MM.1S (cell line): ENCODE measurements around the gene EIF2S2.

Experiments used
- DNase-seq: peaks from one replicate; pipeline ENCODE4 v3.0.0-alpha.2; 2015
- H2AFZ ChIP-seq: fragments of 300-600 bp; sonication (generic); 2 replicates; pipeline ENCODE4 v1.6.0; 2016; ENCODE audit warnings: antibody characterized with exemption, low read length
- H3F3A ChIP-seq: fragments of 300-600 bp; sonication (generic); 2 replicates; pipeline ENCODE4 v1.6.1; 2016; ENCODE audit warnings: mild to moderate bottlenecking, antibody characterized with exemption, low read length, moderate library complexity, mixed read lengths; ENCODE audit not compliant: insufficient read depth
- H3K27ac ChIP-seq: fragments of 300-600 bp; sonication (generic); 2 replicates; pipeline ENCODE4 v1.5.1; 2016; ENCODE audit warnings: mild to moderate bottlenecking, low read length
- H3K27me3 ChIP-seq: fragments of 300-600 bp; sonication (generic); replicated peaks from 2 replicates; pipeline ENCODE4 v1.6.0; 2016; ENCODE audit warnings: low read length; ENCODE audit not compliant: insufficient read depth
- H3K36me3 ChIP-seq: fragments of 300-600 bp; sonication (generic); replicated peaks from 2 replicates; pipeline ENCODE4 v1.6.1; 2016; ENCODE audit warnings: mild to moderate bottlenecking, low read length, mixed read lengths; ENCODE audit not compliant: insufficient read depth
- H3K4me1 ChIP-seq: fragments of 300-600 bp; sonication (generic); 2 replicates; pipeline ENCODE4 v1.6.1; 2016; ENCODE audit warnings: low read length, mixed read lengths
- H3K4me2 ChIP-seq: fragments of 300-600 bp; sonication (generic); 2 replicates; pipeline ENCODE4 v1.6.0; 2016; ENCODE audit warnings: low read depth, low read length
- H3K4me3 ChIP-seq: fragments of 300-600 bp; sonication (generic); 2 replicates; pipeline ENCODE4 v1.5.1; 2016; ENCODE audit warnings: low read length, mixed read lengths
- H3K79me2 ChIP-seq: fragments of 300-600 bp; sonication (generic); 2 replicates; pipeline ENCODE4 v1.6.1; 2016; ENCODE audit warnings: mixed run types, low read length, mixed read lengths
- H3K9ac ChIP-seq: fragments of 300-600 bp; sonication (generic); 2 replicates; pipeline ENCODE4 v1.6.1; 2016; ENCODE audit warnings: low read length, mixed read lengths
- H3K9me2 ChIP-seq: fragments of 300-600 bp; sonication (generic); replicated peaks from 2 replicates; pipeline ENCODE4 v1.6.1; 2016; ENCODE audit warnings: mild to moderate bottlenecking, low read length, mixed read lengths; ENCODE audit not compliant: insufficient read depth
- H3K9me3 ChIP-seq: fragments of 300-600 bp; sonication (generic); replicated peaks from 2 replicates; pipeline ENCODE4 v1.6.1; 2016; ENCODE audit warnings: mild to moderate bottlenecking, low read length, mixed read lengths; ENCODE audit not compliant: insufficient read depth
- H4K20me1 ChIP-seq: fragments of 300-600 bp; sonication (generic); 2 replicates; pipeline ENCODE4 v1.6.1; 2016; ENCODE audit warnings: mild to moderate bottlenecking, low read length, moderate library complexity, mixed read lengths; ENCODE audit not compliant: insufficient read depth
- CTCF ChIP-seq: fragments of 300-600 bp; sonication (generic); IDR thresholded peaks from 2 replicates; pipeline ENCODE4 v1.5.1; 2016; ENCODE audit warnings: antibody characterized with exemption, low read length, mixed read lengths
- EZH2 ChIP-seq: fragments of 300-600 bp; sonication (generic); optimal IDR thresholded peaks from 2 replicates; pipeline ENCODE3; 2017; ENCODE audit warnings: low read depth, mild to moderate bottlenecking, antibody characterized with exemption, low read length, mixed read lengths
- EZH2phosphoT487 ChIP-seq: fragments of 300-600 bp; sonication (generic); IDR thresholded peaks from 2 replicates; pipeline ENCODE4 v1.6.1; 2018; ENCODE audit warnings: antibody characterized with exemption, low read length

EIF2S2 gene

GRCh38 chr20:34112600-34113101 lies 608 bp upstream of the EIF2S2 start:
- TF ChIP-seq CTCF (no peak), EZH2 (no peak), EZH2phosphoT487 (no peak)
- peaks cover 25% of the 10 kb centered on the region for H4K20me1 ChIP-seq
- H2AFZ ChIP-seq = peak overlapping the region; percentile 95
- peak; percentile 29 for DNase-seq
- H3K27me3 ChIP-seq = no peaks in the 10 kb centered on the region
- peaks cover 13% of the 10 kb centered on the region for H3F3A ChIP-seq
- H3K36me3 ChIP-seq = 0 out of 2 replicates have a peak, but pooled peaks cover 11% of the 10 kb centered on the region
- H3K27ac ChIP-seq = peak overlapping the region; percentile 46; the same call in 1 of the 2 replicates
- H3K9me2 ChIP-seq = no peaks in the 10 kb centered on the region
- peak overlapping the region; percentile 73 for H3K4me3 ChIP-seq
- no peaks in the 10 kb centered on the region for H3K9me3 ChIP-seq
- peaks cover 44% of the 10 kb centered on the region for H3K79me2 ChIP-seq
- peak overlapping the region; percentile 61 for H3K9ac ChIP-seq
- peaks cover 14% of the 10 kb centered on the region for H3K4me1 ChIP-seq
- peak overlapping the region; percentile 97 for H3K4me2 ChIP-seq

GRCh38 chr20:34110745-34111641 lies 1.1 kb downstream of the EIF2S2 start:
- H3K36me3 ChIP-seq = 0 out of 2 replicates have a peak, but pooled peaks cover 11% of the 10 kb centered on the region
- peak overlapping the region; percentile 89 for H3K27ac ChIP-seq
- peaks cover 37% of the 10 kb centered on the region for H4K20me1 ChIP-seq
- H3K4me3 ChIP-seq = peak overlapping the region; percentile 99
- H3F3A ChIP-seq = peaks cover 13% of the 10 kb centered on the region
- H3K4me2 ChIP-seq = peak overlapping the region; percentile 60
- peaks cover 21% of the 10 kb centered on the region for H3K4me1 ChIP-seq
- H3K79me2 ChIP-seq = peaks cover 61% of the 10 kb centered on the region
- DNase-seq = peak; percentile 71
- peak overlapping the region; percentile 95 for H3K9ac ChIP-seq
- H2AFZ ChIP-seq = no peak overlapping the region
- no peaks in the 10 kb centered on the region for H3K27me3 ChIP-seq
- TF ChIP-seq CTCF (peak; percentile 40), EZH2 (no peak)
- H3K9me2 ChIP-seq = no peaks in the 10 kb centered on the region
- H3K9me3 ChIP-seq = no peaks in the 10 kb centered on the region

- H3K36me3 ChIP-seq = peaks cover 14% of the 10 kb centered on the region
- H3K27ac ChIP-seq = peak overlapping the region; percentile 89; the same call in 1 of the 2 replicates
- H3K27me3 ChIP-seq = no peaks in the 10 kb centered on the region
- H3K9me2 ChIP-seq = no peaks in the 10 kb centered on the region
- no peaks in the 10 kb centered on the region for H3K9me3 ChIP-seq
- peak overlapping the region; percentile 95; the same call in 1 of the 2 replicates for H3K9ac ChIP-seq
- no peak overlapping the region for H2AFZ ChIP-seq
- peaks cover 43% of the 10 kb centered on the region for H4K20me1 ChIP-seq
- peaks cover 13% of the 10 kb centered on the region for H3F3A ChIP-seq
- peaks cover 69% of the 10 kb centered on the region for H3K79me2 ChIP-seq
- DNase-seq = no peak
- TF ChIP-seq EZH2 = no peak
- TF ChIP-seq EZH2phosphoT487 = no peak
- no peak for TF ChIP-seq CTCF
- H3K4me1 ChIP-seq = peaks cover 21% of the 10 kb centered on the region
- peak overlapping the region; percentile 99 for H3K4me3 ChIP-seq
- peak overlapping the region; percentile 60 for H3K4me2 ChIP-seq
Observed at GRCh38 chr20:34110025-34110744, 1.9 kb downstream of the EIF2S2 start.
